Activated CD4-positive, CD25-positive, alpha-beta regulatory T cell (primary cell): Measurements from ENCODE around the gene DDX52.
"Not testable (repeated sequence)": the region's sequence is repeated elsewhere in the genome, so short reads cannot be mapped to it uniquely, and the experiment has no call there.

Experiments used
- DNase-seq, 4 experiments: peaks; one replicate each; lab custom pipeline; 2025; lab: John Stamatoyannopoulos, UW

The DDX52 gene

GRCh38 chr17:37643118-37643766, at the start of gene DDX52:
DDX52 (minus strand) TSS chr17:37643446; CDS start chr17:37643420, 26 bp downstream.
- DNase-seq: peak; percentile 61 to 80 (median 74)

- no peak for DNase-seq
Observed at GRCh38 chr17:37691807-37692206, 48.6 kb upstream of the DDX52 start.

GRCh38 chr17:37689317-37689716, 46.1 kb upstream of the DDX52 start:
- DNase-seq: no peak

GRCh38 chr17:37683454-37683984, 40.3 kb upstream of the DDX52 start:
- no peak for DNase-seq

- no peak for DNase-seq
Observed at GRCh38 chr17:37682007-37682406, 38.8 kb upstream of the DDX52 start.

- not testable (repeated sequence) for DNase-seq
Observed at GRCh38 chr17:37679995-37680394, 36.7 kb upstream of the DDX52 start.

- DNase-seq: no peak
Observed at GRCh38 chr17:37678036-37678435, 34.8 kb upstream of the DDX52 start.

- DNase-seq: no peak
Observed at GRCh38 chr17:37677021-37677420, 33.8 kb upstream of the DDX52 start.

- no peak for DNase-seq
Observed at GRCh38 chr17:37676115-37676925, 33.1 kb upstream of the DDX52 start.

GRCh38 chr17:37674511-37674910, 31.3 kb upstream of the DDX52 start:
- no peak for DNase-seq

- DNase-seq: no peak
Observed at GRCh38 chr17:37673386-37673785, 30.1 kb upstream of the DDX52 start.

- no peak for DNase-seq
Observed at GRCh38 chr17:37672548-37673078, 29.4 kb upstream of the DDX52 start.

- no peak for DNase-seq
Observed at GRCh38 chr17:37671824-37672547, 28.7 kb upstream of the DDX52 start.

GRCh38 chr17:37671028-37671823, 28.0 kb upstream of the DDX52 start:
- no peak for DNase-seq

- no peak for DNase-seq
Observed at GRCh38 chr17:37667039-37667438, 23.8 kb upstream of the DDX52 start.

GRCh38 chr17:37664214-37664613, 21.0 kb upstream of the DDX52 start:
- no peak for DNase-seq

- no peak for DNase-seq
Observed at GRCh38 chr17:37662353-37662752, 19.1 kb upstream of the DDX52 start.

- DNase-seq: no peak
Observed at GRCh38 chr17:37661400-37662014, 18.3 kb upstream of the DDX52 start.

GRCh38 chr17:37659925-37660324, 16.7 kb upstream of the DDX52 start:
- DNase-seq: no peak

- DNase-seq: no peak
Observed at GRCh38 chr17:37657202-37657601, 14.0 kb upstream of the DDX52 start.

GRCh38 chr17:37651849-37652248, 8.6 kb upstream of the DDX52 start:
- no peak for DNase-seq
